SH-SY5Y (cell line): Measurements from ENCODE around the gene HOXC11.

Experiments used
- GATA2 ChIP-seq: IDR thresholded peaks from 2 replicates; pipeline ENCODE4 v1.6.1; 2011; ENCODE audit warnings: mild to moderate bottlenecking, low read depth, low read length
- GATA3 ChIP-seq: IDR thresholded peaks from 2 replicates; pipeline ENCODE4 v1.6.1; 2011; ENCODE audit warnings: low read depth, mild to moderate bottlenecking, low read length, moderate library complexity

DNA sequence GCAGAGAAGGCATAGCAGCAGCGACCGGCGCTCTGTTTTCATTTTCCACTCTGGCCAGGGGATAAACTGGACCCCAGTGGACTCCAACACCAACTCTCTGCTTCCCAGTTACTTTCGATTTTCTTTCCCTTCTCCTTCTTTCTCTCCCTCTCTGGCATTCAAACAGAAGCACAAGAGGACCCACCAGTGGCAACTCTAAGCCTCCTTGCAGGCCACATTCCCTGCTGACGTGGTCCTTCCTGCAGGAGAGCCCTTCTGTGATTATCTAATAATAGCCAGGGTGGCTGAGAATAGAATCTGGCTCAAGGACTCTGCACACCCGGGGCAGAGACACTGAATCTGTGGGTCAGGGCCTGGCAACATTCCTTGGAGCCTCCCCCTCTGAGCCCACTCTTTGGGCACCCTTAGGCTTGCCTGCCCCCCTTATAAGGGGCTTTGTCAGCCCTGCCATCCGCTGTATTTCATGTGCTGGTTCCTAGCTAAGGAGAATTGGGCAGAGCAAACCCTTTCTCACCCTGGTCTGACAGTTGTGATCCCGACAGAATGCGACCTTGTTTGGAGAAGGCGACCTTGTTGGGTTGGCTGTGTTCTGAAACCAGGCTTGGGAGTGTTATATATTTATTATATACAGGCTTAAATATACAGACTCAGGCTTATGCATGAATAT is 47.1 kb downstream of the HOXC11 start:
- TF ChIP-seq GATA2 = no peak
- no peak for TF ChIP-seq GATA3
